Measurements from ENCODE around the gene RORC. TPM values are rescaled to one million over a fixed set of nuclear protein-coding genes. Genes with fewer than 3 reads are reported as not detected.

The RORC gene
- total and polyA plus RNA-seq, 2 of the 8 experiments (the other 6 are each of a cell fraction or from before 2014, with no cell fraction given) = 0.44 to 0.54 TPM

DNA sequence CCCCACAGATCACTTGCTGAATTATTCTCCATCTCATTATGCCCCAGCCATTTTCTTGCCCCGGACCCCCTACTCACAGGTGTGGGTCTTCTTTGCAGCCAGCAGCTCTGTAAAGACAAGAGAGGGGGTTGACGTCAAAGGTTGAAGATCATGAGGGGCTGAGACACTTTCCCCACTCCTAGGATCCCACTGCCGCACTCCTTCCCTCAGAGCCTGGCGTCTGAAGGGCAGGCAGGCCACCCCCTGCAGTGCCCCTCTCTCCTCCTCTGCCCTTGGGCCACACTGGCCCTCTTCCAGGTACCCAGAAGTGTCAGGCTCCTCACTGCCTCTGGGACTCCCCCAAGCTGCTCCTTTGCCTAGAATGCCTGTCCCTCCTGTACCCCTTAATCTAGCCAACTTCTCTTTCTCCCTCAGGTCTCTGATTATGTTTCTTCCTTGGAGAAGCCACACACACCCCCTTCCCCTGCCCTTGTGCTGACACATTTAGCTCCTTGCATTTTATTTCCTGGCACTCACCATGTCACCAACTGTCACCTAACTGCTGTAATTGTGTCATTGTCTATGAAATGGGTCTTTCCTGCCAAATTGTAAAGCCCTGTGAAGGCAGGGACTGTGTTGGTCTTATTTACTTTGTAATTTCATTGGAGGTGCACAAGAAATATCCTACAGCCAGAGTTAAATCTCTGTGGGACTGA, 2.1 kb downstream of the RORC start:
- Histone ChIP-seq H3K18ac (ENCODE audit: extremely low read depth, low read length) (peak overlapping the region; percentile 64), H3K9me3 (ENCODE audit: insufficient read depth in 2 of 2, low read depth in 1 of 2, low read length in 1 of 2) (no peaks in the 10 kb centered on the region), H3K4me1 (replicated peaks in 1 of 4; ENCODE audit: control insufficient read depth in 3 of 4, insufficient read depth in 4 of 4, low read length in 3 of 4) (peaks cover 14 to 40% (median 29%) of the 10 kb centered on the region in 4 experiments), H3K79me1 (ENCODE audit: low read depth, low read length) (no peaks in the 10 kb centered on the region), H3K14ac (ENCODE audit: insufficient read length) (no peak overlapping the region), H4K5ac (ENCODE audit: insufficient read length, low read depth, low read length) (no peak overlapping the region), H2BK15ac (ENCODE audit: low read length) (peak overlapping the region; percentile 88; the same call in 1 of the 2 replicates), H3K36me3 (ENCODE audit: control insufficient read depth in 2 of 4, insufficient read depth in 4 of 4, low read length in 3 of 4) (no peaks in the 10 kb centered on the region), H3K9ac (replicated peaks in 1 of 4; ENCODE audit: extremely low read depth in 1 of 4, low read depth in 3 of 4, low read length in 3 of 4) (peak overlapping the region in 1 of 4 experiments; percentile 16; a peak in 1 of 7 replicates), H4K20me1 (replicated peaks in 1 of 2; ENCODE audit: control insufficient read depth in 1 of 2, insufficient read depth in 2 of 2, low read length in 2 of 2) (no peaks in the 10 kb centered on the region), H2AFZ (ENCODE audit: low read length) (no peak overlapping the region), H4K91ac (replicated peaks; ENCODE audit: insufficient read length, low read length) (no peak overlapping the region), H3K27me3 (replicated peaks in 1 of 4; ENCODE audit: control insufficient read depth in 3 of 4, extremely low read depth in 1 of 4, insufficient read depth in 3 of 4, low read length in 3 of 4) (no peaks in the 10 kb centered on the region; a peak in 1 of 7 replicates), H2AK5ac (ENCODE audit: low read depth, low read length) (peak overlapping the region; percentile 56; the same call in 1 of the 2 replicates), H3K56ac (replicated peaks; ENCODE audit: insufficient read length, low read depth, low read length) (no peak overlapping the region), H3K4ac (replicated peaks; ENCODE audit: insufficient read length, low read depth, low read length) (no peak overlapping the region), H3K23ac (ENCODE audit: insufficient read length) (no peak overlapping the region), H3K27ac (ENCODE audit: low read depth, low read length) (no peak overlapping the region), H3K23me2 (ENCODE audit: low read depth, low read length) (peaks cover 5% of the 10 kb centered on the region; the same call in 1 of the 2 replicates), H3K4me3 (ENCODE audit: extremely low read depth in 1 of 4, insufficient read depth in 2 of 4, low read depth in 3 of 4, low read length in 4 of 4) (peak overlapping the region in 3 of 4 experiments; percentile 11 to 33 (median 14); a peak in 5 of 8 replicates), H2BK120ac (replicated peaks; ENCODE audit: low read depth, low read length) (no peak overlapping the region), H2BK12ac (ENCODE audit: low read depth, low read length) (peak overlapping the region; percentile 98; the same call in 1 of the 2 replicates), H3K79me2 (ENCODE audit: control insufficient read depth in 1 of 2, insufficient read depth in 2 of 2, low read length in 2 of 2) (no peaks in the 10 kb centered on the region), H2BK5ac (ENCODE audit: low read depth, low read length) (peak overlapping the region; percentile 80; the same call in 1 of the 2 replicates), H4K8ac (ENCODE audit: extremely low read depth, insufficient read depth, low read length) (no peak overlapping the region; the same call in 1 of the 2 replicates), H2BK20ac (ENCODE audit: low read length) (peak overlapping the region; percentile 97; the same call in 1 of the 2 replicates), H3K4me2 (ENCODE audit: insufficient read depth in 1 of 2, low read depth in 2 of 2, low read length in 2 of 2) (peak overlapping the region; percentile 59 to 64)
- FAIRE-seq (no peak), DNase-seq (ENCODE audit: low read depth in 1 of 2, low spot score in 2 of 2) (no peak)
- ChIA-PET CTCF (ENCODE audit: partially characterized antibody) (interaction anchor here (0.6 to 1.4 kb wide), 6 partner anchors 12 to 95 kb away, joined by 3 to 7 read pairs (median 4); no protein-coding TSS in a partner anchor), POLR2A (ENCODE audit: partially characterized antibody) (interaction anchor here (0.7 to 1.3 kb wide), 3 partner anchors 10 to 22 kb away, joined by 3 to 9 read pairs (median 4); partner anchors contain the start of gene C2CD4D)
- 41% methylated on average over 4 of the region's 4 CpGs; no CpG with 5 or more reads in 1 of the 2 experiments for WGBS, 2 experiments (ENCODE audit: extremely low coverage in 1 of 2, insufficient coverage in 1 of 2, insufficient read length in 1 of 2, insufficient replicate concordance in 2 of 2, low coverage in 1 of 2, low lambda C conversion rate in 2 of 2, missing lambda C conversion rate in 1 of 2)
- TF ChIP-seq SP2 (IDR thresholded peaks at IDR 0.05; ENCODE audit: low read length) (no peak), RXRA (IDR thresholded peaks at IDR 0.05; ENCODE audit: insufficient read depth, low read depth, low read length) (no peak), CTCF (IDR thresholded peaks at IDR 0.05; ENCODE audit: control extremely low read depth in 1 of 3, insufficient read depth in 1 of 3, low read depth in 1 of 3, low read length in 3 of 3) (no peak)

Data from H1 (cell line).